Measurements from ENCODE around the gene DDX54.

- TF ChIP-seq CTCF (IDR thresholded peaks at IDR 0.05) (no peak), POLR2AphosphoS5 (IDR thresholded peaks at IDR 0.05) (no peak), POLR2A (IDR thresholded peaks at IDR 0.05; ENCODE audit: low read depth) (no peak)
Observed at GRCh38 chr12:113234483-113234882, 49.2 kb upstream of the DDX54 start.
